B cell (primary cell): ENCODE results near the gene GNA12.

Experiments
- CTCF ChIP-seq: fragments of 200-600 bp; IDR thresholded peaks from one replicate; pipeline ENCODE4 v1.8.0; 2022; ENCODE audit warnings: antibody characterized with exemption, mild to moderate bottlenecking
- EZH2 ChIP-seq: IDR thresholded peaks from 2 replicates; pipeline ENCODE4 v1.6.1; 2012; ENCODE audit warnings: borderline replicate concordance, low read depth, mild to moderate bottlenecking, moderate library complexity, low read length; ENCODE audit not compliant: insufficient read depth, poor library complexity, severe bottlenecking

GRCh38 chr7:2818121-2818520 is 26.0 kb downstream of the GNA12 start:
- TF ChIP-seq CTCF (no peak), EZH2 (no peak)
